NCI-H1092 treated with DMSO at 0.1 percent for 48 hours (cell line): ENCODE measurements around the gene CCDC24.

Experiments used
- DNase-seq: peaks from one replicate; lab custom pipeline; 2025; lab: John Stamatoyannopoulos, UW

The CCDC24 gene

GRCh38 chr1:43980255-43981134, 10.9 kb upstream of the CCDC24 start:
- DNase-seq = no peak

DNA sequence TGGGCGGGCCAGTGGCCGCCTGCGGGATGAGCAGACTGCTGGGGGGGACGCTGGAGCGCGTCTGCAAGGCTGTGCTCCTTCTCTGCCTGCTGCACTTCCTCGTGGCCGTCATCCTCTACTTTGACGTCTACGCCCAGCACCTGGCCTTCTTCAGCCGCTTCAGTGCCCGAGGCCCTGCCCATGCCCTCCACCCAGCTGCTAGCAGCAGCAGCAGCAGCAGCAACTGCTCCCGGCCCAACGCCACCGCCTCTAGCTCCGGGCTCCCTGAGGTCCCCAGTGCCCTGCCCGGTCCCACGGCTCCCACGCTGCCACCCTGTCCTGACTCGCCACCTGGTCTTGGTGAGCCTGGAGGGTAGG, 10.3 kb upstream of the CCDC24 start:
- DNase-seq = no peak

DNA sequence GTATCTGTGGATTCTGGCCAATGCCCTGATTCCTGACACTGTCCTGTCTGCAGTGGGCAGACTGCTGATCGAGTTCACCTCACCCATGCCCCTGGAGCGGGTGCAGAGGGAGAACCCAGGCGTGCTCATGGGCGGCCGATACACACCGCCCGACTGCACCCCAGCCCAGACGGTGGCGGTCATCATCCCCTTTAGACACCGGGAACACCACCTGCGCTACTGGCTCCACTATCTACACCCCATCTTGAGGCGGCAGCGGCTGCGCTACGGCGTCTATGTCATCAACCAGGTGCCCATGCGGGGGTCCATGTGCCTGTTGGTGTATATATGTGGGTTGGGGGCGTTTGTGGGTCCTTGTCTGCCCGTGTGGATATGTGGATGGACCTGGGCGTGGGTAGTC, 9.8 kb upstream of the CCDC24 start:
- no peak for DNase-seq

- no peak for DNase-seq
Measured at GRCh38 chr1:43982241-43982640, 9.2 kb upstream of the CCDC24 start.

DNA sequence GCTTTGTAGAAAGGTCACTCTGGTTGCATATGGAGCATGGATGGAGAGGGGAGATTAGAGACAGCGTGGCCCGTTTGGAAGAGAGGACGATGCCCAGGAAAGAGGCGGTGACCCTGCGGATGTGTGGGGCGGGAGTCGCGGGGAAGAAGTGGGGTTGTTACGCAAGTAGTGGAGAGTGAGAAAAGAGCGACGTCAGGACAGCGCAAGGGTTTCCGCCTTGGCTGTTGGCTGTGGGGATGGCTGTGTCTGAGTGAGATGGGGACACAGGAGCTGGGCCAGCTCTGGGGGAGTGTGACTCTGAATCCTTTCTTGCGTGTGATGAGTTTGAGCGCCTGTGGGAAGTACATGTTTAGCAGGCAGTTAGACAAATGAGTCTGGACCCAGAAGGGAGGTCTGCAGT, 8.6 kb upstream of the CCDC24 start:
- no peak for DNase-seq

DNA sequence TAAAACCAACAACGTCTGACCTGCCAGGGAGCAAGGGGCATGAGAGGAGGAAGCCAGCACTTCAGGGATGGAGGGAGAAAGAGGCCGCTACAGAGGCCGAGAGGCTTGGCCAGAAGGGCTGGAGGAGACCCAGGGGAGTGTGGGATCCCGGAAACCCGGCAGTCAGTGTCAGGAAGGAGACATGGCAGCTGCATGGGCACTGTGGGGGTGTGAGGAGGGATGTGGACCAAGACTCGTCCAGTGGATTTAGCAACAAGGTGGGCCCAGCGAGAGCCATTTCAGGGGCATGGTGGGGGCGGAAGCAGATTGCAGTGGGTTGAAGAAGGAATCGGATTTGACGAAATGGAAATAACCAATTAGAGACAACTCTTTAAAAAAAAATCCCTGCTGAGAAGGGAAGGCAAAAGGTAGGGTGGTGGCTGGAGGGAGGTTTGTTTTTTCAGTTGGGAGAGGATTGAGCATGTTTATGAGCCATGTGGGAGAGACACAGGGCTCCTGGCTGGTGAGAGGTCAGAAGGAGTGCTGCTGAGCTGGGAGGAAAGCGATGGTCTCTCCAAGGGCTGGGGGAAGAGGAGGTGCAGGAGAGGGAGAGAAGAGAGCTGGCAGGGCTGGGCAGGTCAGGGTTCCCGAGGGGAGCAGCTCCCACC, 8.0 kb upstream of the CCDC24 start:
- no peak for DNase-seq

GRCh38 chr1:43984855-43985254, 6.5 kb upstream of the CCDC24 start:
- DNase-seq = no peak

DNA sequence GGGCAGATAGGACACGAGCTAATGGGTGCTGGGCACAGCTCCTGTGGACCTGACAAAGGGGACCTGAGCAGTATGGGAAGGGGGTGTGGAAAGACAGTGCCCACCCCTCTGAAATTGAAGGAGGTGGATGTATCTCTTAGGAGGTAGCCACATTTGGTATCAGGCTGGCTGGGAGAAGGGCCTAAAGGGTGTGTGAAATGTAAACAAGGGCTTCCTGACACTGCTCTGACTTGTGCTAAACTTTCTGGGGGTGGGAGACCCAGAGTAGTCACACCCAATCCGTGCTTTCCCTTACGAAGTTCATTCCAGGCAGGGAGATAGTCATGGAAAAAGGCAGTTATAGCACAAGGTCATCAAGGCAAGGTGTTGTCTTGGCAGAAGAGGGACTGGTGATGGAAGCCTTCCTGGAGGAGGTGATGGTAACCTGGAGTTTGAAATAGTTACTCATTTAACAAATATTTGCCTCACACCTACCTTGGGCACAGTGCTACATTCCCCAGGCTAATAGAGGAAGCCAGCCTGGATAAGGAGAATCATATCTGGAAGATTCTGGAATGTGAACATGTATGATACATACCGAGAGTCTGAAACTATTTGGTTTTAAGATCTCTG, 5.3 kb upstream of the CCDC24 start:
- no peak for DNase-seq

- DNase-seq = no peak
Measured at GRCh38 chr1:43986712-43987111, 4.7 kb upstream of the CCDC24 start.

DNA sequence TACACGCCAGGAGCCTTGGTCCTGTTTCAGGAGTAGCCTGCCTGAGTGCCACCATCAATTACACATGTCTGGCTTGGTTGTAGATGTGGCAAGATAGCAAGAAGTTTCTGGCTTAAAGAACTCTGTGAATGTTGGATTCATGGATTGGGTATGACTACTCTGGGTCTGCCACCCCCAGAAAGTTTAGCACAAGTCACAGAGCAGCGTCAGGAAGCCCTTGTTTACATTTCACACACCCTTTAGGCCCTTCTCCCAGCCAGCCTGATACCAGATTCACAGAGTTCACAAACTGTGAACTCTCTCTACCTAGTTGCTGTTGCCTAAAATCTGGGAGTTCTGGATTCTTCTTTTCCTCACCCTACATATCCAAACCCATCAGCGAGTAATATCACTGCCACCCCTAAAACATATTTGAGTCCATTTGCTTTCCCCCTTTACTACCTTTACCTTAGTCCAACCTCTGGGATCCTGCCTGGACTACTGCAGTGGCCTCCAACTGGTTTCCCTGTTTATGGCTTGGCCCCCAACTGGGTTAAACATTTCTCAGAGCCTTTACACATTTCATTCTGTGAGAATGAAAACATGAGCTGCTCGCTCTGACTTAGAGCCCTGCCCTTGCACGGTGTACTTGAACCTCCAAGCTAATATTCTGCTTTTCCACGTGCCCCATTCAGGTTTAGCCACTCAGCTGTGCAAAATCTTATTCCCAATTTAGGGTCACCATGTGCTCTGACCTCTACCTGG, 4.1 kb upstream of the CCDC24 start:
- no peak for DNase-seq

GRCh38 chr1:43990271-43991199, 864 bp upstream of the CCDC24 start:
- no peak for DNase-seq

DNA sequence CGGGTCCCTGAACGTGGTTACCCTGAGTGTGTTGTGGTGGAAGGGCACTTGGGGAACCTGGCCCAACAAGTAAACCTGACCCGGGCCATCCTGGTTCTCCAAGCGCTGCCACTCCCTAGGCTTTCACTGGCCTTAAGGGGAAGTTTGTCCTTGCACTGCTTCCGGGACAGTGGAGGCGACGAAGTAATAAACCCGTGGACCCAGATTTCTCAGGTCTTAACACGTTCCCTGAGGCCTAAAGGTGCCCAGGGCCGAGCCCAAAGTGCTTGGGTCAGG, 261 bp upstream of the CCDC24 start:
- DNase-seq = no peak

DNA sequence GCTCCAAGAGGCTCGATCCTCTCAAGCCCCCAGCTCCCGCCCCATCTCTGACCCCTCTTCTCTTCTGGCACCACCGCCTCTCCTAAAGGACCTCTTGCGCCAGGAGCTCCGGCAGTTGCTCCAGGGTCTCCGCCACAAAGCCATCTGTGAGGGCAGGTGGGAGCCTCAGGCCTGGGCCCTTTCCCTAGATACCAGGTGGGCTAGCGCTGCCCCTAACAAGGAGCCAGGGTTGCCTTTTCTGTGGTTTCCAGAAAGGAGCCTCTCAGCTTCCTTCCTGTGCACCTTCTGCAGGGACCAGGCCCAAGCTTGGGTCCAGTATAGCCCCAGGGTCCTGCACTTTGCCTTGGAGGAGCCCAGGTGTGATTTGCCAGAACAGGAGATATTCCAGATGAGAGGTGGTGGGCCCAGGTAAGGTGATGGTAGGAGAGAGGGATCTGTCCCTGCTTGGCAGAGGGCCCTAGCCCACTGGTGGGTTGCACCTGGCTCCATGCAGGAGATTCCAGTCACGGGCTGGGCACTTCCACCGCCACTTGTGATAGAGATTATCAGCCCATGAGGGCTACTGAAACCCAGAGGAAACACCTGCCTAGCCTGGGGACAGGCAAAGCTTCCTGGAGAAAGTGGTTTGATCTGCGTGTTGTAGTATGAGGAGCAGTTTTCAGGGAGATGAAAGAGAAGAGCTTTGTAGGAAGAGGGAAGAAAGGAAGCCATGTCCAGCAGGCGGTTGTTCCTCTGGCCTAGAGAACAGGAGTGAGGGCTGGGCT, 1.0 kb downstream of the CCDC24 start:
- DNase-seq = no peak

DNA sequence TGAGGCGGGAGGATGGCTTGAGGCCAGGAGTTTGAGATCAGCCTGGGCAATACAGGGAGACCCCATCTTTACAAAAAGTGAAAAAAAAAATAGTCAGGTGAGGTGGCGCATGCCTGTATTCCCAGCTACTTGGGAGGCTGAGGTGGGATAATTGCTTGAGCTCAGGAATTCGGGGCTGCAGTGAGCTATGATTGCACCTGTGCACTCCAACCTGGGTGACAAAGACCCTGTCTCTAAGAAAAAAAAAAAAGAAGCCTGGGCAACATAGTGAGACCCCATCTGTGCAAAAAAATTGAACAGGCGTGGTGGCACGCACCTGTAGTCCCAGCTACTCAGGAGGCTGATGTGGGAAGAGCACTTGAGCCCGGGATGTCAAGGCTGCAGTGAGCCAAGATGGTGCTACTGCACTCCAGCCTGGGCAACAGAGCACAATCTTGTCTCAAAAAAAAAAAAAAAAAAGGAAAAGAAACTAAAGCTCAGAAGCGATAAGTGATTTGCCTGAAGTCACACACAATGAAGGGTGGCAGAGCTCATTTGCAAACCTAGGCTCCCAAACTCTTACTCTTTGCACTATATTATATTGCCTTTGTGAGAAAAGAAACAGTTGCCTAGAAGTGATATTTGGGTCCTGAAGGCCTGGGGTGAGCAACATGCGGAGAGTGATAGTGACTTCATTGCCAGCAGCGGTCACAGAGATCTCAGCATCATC, 2.0 kb downstream of the CCDC24 start:
- no peak for DNase-seq

DNA sequence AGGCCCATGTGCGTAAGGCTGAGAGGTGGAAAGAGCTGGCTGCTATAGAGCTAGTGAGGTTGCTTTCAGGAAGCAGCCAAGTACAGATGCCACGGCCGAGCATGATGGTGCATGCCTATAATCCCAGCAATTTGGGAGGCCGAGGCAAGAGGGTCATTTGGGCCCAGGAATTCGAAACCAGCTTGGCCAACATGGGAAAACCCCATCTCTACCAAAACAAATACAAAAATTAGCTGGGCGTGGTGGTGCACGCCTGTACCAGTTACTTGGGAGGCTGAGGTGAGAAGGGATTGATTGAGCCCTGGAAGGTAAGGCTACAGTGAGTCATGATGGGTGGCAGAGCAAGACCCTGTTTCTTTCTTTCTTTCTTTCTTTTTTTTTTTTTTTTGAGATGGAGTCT, 2.7 kb downstream of the CCDC24 start:
- no peak for DNase-seq

GRCh38 chr1:43994794-43995790, 3.7 kb downstream of the CCDC24 start:
- no peak for DNase-seq

- no peak for DNase-seq
Measured at GRCh38 chr1:43995984-43996732, 4.8 kb downstream of the CCDC24 start.

- DNase-seq = no peak
Measured at GRCh38 chr1:43996733-43997115, 5.3 kb downstream of the CCDC24 start.
